Measurements from ENCODE around the gene ATP13A1.
A peak's percentile ranks its signal among the peaks of the same experiment; 100 is the strongest.
"Not testable (repeated sequence)": the region's sequence is repeated elsewhere in the genome, so short reads cannot be mapped to it uniquely, and the experiment has no call there.

Gene ATP13A1

GRCh38 chr19:19663256-19664120, at the start of gene ATP13A1:
ATP13A1 (minus strand) TSS chr19:19663676; CDS start chr19:19663666, 10 bp downstream.
- peak; percentile 89 for DNase-seq

DNA sequence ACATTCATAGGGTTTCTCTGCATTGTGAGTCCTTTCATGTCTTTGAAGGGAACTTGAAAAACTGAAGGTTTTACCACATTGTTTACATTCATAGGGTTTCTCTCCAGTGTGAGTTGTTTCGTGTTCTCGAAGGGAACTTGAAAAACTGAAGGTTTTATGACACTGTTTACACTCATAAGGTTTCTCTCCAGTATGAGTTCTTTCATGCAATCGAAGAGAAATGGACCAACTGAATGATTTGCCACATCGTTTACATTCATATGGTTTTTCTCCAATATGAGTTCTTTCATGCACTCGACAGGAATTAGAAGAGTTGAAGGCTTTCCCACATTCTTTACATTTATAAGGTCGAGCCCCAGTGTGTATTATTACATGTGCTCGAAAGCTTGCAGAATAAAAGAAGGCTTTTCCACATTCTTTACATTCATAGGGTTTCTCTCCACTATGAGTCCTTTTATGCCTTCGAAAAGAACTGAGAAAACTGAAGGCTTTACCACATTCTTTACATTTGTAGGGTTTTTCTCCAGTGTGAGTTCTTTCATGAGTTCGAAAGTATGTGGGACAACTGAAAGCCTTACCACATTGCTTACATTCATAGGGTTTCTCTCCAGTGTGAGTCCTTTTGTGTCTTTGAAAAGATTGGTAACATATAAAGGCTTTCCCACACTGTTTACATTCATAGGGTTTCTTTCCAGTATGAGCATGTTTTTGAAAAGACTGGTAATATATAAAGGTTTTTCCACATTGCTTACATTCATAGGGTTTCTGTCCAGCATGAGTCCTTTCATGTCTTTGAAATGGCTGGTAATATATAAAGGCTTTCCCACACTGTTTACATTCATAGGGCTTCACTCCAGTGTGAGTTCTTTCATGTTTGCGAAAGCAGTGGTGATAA, 48.7 kb upstream of the ATP13A1 start:
- no peak for DNase-seq

DNA sequence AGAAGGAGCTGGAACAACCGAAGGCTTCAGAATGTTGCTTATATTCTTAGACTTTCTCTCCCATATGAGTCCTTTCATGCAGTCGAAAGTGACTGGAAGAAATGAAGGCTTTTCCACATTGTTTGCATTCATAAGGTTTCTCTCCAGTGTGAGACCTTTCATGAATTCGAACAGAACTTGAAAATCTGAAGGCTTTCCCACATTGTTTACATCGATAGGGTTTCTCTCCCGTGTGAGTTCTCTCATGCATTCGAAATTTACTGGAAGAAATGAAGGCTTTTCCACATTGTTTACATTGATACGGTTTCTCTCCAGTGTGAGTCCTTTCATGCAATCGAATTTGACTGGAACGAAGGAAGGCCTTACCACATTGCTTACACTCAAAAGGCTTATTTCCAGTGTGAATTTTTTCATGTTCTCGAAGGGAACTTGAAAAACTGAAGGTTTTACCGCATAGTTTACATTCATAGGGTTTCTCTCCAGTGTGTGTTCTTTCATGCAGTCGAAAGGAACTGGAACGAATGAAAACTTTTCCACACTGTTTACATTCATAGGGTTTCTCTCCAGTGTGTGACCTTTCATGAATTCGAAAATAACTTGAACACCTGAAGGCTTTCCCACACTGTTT, 47.9 kb upstream of the ATP13A1 start:
- no peak for DNase-seq

- DNase-seq = no peak
Observed at GRCh38 chr19:19710506-19710905, 47.0 kb upstream of the ATP13A1 start.

DNA sequence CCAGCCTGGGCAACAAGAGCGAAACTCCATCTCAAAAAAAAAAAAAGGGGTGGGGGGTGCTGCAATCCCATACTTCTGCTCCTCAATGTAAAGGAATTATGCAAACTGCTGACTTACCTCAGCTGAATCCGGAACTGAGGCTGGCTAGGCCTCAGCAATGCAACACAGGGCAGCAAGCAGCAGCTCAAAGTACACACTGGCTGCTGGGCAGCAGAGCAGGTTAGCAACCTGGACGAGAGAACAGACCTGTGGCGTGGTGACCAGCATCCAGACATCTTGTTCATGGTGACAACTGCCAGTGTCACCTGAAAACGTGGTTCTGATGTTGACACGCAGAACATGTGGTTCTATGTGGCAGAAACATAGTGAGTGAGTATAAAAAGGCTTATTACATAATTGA, 41.4 kb upstream of the ATP13A1 start:
- no peak for DNase-seq

- not testable (repeated sequence) for DNase-seq
Observed at GRCh38 chr19:19700493-19700892, 37.0 kb upstream of the ATP13A1 start.

- no peak for DNase-seq
Observed at GRCh38 chr19:19697589-19697988, 34.1 kb upstream of the ATP13A1 start.

GRCh38 chr19:19696386-19696785, 32.9 kb upstream of the ATP13A1 start:
- no peak for DNase-seq

DNA sequence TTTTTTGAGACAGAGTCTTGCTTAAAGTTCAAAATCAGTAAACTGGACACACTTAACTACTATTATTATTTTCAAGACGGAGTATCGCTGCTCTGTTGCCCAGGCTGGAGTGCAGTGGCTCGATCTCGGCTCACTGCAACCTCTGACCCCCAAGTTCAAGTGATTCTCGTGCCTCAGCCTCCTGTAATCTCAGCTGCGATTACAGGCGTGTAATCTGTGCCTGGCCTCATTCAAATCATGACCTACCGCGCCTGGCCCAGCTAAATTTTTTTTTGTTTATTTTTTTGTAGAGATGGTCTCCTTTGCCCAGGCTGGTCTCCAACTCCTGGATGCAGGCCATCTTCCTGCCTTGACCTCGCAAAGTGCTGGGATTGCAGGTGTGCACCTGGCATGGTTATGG, 28.2 kb upstream of the ATP13A1 start:
- DNase-seq = no peak

- not testable (repeated sequence) for DNase-seq
Observed at GRCh38 chr19:19689023-19689422, 25.5 kb upstream of the ATP13A1 start.

DNA sequence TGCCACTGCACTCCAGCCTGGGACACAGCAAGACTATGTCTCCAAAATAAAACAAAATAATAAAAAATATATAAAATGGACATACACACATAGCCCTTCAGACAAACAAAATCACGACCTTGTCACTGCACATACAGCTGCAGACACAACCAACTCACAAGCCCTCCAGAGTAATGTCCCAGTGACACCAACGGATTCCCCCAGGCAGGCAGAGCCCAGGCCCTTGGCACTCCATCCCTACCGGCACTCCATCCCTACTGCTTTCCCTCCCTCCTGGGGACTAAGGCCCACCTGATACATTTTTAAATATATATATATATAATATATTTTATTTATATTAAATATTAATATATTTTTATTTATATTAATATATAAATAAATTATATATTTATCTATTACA, 23.6 kb upstream of the ATP13A1 start:
- no peak for DNase-seq

- DNase-seq = no peak
Observed at GRCh38 chr19:19686580-19686979, 23.1 kb upstream of the ATP13A1 start.

DNA sequence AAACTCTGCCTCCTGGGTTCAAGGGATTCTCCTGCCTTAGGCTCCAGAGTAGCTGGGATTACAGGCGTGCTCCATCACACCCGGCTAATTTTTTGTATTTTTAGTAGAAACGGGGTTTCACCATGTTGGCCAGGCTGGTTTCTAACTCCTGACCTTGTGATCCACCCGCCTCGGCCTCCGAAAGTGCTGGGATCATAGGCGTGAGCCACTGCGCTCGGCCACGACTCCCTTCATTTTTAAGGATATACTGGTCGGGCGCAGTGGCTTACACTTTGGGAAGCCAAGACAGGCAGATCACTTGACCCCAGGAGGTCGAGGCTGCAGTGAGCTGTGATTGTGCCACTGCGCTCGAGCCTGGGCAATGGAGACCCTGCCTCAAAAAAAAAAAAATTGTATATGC, 22.6 kb upstream of the ATP13A1 start:
- DNase-seq = not testable (repeated sequence)

- no peak for DNase-seq
Observed at GRCh38 chr19:19679176-19680073, 15.9 kb upstream of the ATP13A1 start.

DNA sequence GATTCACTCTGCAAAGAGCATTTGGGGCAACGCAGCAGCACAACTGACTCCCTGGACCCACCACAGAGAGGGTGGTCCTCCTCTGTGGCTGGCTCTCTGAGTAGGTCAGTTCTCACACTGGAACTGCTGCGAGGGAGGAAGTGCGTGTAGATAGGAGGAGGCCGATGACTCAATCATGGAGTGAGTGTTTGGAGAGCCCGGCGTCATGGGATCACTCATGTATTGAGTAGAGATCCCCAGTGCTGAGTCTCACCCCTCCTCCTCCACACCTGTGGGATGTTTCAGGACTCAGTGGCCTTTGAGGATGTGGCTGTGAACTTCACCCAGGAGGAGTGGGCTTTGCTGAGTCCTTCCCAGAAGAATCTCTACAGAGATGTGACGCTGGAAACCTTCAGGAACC, 14.1 kb upstream of the ATP13A1 start:
- no peak for DNase-seq

- no peak for DNase-seq
Observed at GRCh38 chr19:19674315-19674714, 10.8 kb upstream of the ATP13A1 start.

GRCh38 chr19:19672816-19673215, 9.3 kb upstream of the ATP13A1 start:
- no peak for DNase-seq

DNA sequence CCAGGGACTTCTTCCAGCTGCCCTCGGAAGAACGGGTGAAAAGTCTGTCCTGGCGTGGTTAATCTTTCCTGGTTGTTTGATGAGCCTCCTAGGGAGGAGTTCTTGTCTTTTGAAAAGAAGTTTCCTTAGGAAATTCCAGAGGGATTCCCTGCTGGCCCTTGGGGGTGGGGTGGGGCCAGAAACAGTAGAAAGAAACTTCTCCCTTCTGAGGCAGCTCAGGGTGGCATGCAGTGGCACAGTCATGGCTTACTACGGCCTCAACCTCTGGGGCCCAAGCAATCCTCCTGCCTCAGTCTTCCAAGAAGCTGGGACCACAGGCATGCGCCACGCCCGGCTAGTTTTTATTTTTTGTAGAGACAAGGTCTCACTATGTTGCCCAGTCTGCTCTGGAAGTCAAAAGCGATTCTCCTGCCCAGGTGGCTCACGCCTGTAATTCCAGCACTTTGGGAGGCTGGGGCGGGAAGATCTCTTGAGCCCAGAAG, 6.6 kb upstream of the ATP13A1 start:
- DNase-seq = no peak

- peak; percentile 76 for DNase-seq
Observed at GRCh38 chr19:19668230-19669012, 4.9 kb upstream of the ATP13A1 start, which contains the start of gene ZNF101. ZNF101 (plus strand) TSS chr19:19668839; CDS start chr19:19668964, 125 bp downstream.

DNA sequence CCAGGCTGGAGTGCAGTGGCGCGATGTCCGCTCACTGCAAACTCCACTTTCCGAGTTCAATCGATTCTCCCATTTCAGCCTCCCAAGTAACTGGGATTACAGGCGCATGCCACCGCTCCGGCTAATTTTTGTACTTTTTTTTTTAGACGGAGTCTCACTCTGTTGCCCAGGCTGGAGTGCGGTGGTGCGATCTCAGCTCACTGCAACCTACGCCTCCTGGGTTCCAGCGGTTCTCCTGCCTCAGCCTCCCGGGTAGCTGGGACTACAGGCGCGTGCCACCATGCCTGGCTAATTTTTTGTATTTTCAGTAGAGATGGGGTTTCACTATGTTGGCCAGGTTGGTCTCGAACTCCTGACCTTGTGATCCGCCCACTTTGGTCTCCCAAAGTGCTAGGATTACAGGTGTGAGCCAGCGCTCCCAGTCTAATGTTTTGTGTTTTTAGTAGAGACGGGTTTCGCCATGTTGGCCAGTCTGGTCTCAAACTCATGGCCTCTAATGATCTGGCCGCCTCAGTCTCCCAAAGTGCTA, 2.0 kb upstream of the ATP13A1 start:
- DNase-seq = not testable (repeated sequence)

- DNase-seq = no peak
Observed at GRCh38 chr19:19662871-19663255, 613 bp downstream of the ATP13A1 start.
